Epithelial cell of proximal tubule (primary cell): ENCODE results near the gene SNAP47. TPM values are rescaled to one million over a fixed set of nuclear protein-coding genes. Genes with fewer than 3 reads are reported as not detected.

Experiments
- DNase-seq: peaks from one replicate; pipeline ENCODE4 v3.0.0-alpha.2; 2011; ENCODE audit warnings: low read depth
- H3K4me3 ChIP-seq: 2 replicates; pipeline ENCODE4 v1.5.1; 2011; ENCODE audit warnings: low read depth, mild to moderate bottlenecking, low read length
- CTCF ChIP-seq: conservative IDR thresholded peaks from 2 replicates; pipeline ENCODE4 v1.5.1; 2012; ENCODE audit warnings: low read depth, mild to moderate bottlenecking, low read length
- total RNA-seq: library from RNA; depleted of rRNA; stranded (reverse); fragments of >200 nt; gene quantifications from 2 replicates; pipeline ENCODE4 v1.2.3, GENCODE V29; 2015

The SNAP47 gene
- total RNA-seq, 1 donor from 2014 or later, result 36.3 TPM

- TF ChIP-seq CTCF, result no peak
- H3K4me3 ChIP-seq, result no peak overlapping the region
- no peak for DNase-seq
Measured at GRCh38 chr1:227769936-227770494, 34.8 kb downstream of the SNAP47 start.

- H3K4me3 ChIP-seq, result no peak overlapping the region
- no peak for TF ChIP-seq CTCF
- DNase-seq, result no peak
Measured at GRCh38 chr1:227770812-227771211, 35.6 kb downstream of the SNAP47 start.

GRCh38 chr1:227771326-227771725, 36.1 kb downstream of the SNAP47 start:
- no peak for TF ChIP-seq CTCF
- no peak overlapping the region for H3K4me3 ChIP-seq
- DNase-seq, result no peak

- TF ChIP-seq CTCF, result no peak
- no peak for DNase-seq
- no peak overlapping the region for H3K4me3 ChIP-seq
Measured at GRCh38 chr1:227771771-227772170, 36.5 kb downstream of the SNAP47 start.

GRCh38 chr1:227773558-227773957, 38.3 kb downstream of the SNAP47 start:
- TF ChIP-seq CTCF, result no peak
- no peak for DNase-seq
- no peak overlapping the region for H3K4me3 ChIP-seq

- DNase-seq, result no peak
- no peak for TF ChIP-seq CTCF
- H3K4me3 ChIP-seq, result no peak overlapping the region
Measured at GRCh38 chr1:227774051-227774731, 39.0 kb downstream of the SNAP47 start.
